H1 (cell line): ENCODE results near the gene EGR1. TPM values are rescaled to one million over a fixed set of nuclear protein-coding genes. Genes with fewer than 3 reads are reported as not detected.

Source experiments
- CTCF ChIA-PET: fragments of 300-600 bp; sonication (Branson Sonifier 250); formaldehyde crosslinking; loops from one replicate; lab custom pipeline; 2021; ENCODE audit not compliant: partially characterized antibody; lab: Charles Lee
- POLR2A ChIA-PET: fragments of 300-600 bp; sonication (Branson Sonifier 250); formaldehyde crosslinking; loops from one replicate; lab custom pipeline; 2021; ENCODE audit warnings: inconsistent platforms; ENCODE audit not compliant: partially characterized antibody; lab: Charles Lee
- DNase-seq, 2 experiments: peaks; one replicate each; pipeline versions ENCODE4 v3.0.0 to v3.0.0-alpha.2; 2010 to 2022; ENCODE audit warnings: low spot score in 2 of 2, low read depth in 1 of 2, mixed read lengths in 1 of 2
- FAIRE-seq: peaks from 2 replicates; lab custom pipeline; 2011; peaks lifted over from hg19 to GRCh38; lab: Jason Lieb, UNC
- H2AFZ ChIP-seq: 2 replicates; pipeline ENCODE4 v1.8.1; 2012; ENCODE audit warnings: low read length, inconsistent platforms
- H2AK5ac ChIP-seq: 2 replicates; pipeline ENCODE4 v1.6.1; 2013; ENCODE audit warnings: low read depth, low read length
- H2BK120ac ChIP-seq: replicated peaks from 2 replicates; pipeline ENCODE3; 2013; ENCODE audit warnings: low read depth, low read length, inconsistent platforms
- H2BK12ac ChIP-seq: 2 replicates; pipeline ENCODE4 v1.6.1; 2013; ENCODE audit warnings: low read depth, low read length
- H2BK15ac ChIP-seq: 2 replicates; pipeline ENCODE4 v1.6.1; 2013; ENCODE audit warnings: low read length
- H2BK20ac ChIP-seq: 2 replicates; pipeline ENCODE4 v1.6.1; 2013; ENCODE audit warnings: low read length
- H2BK5ac ChIP-seq: 2 replicates; pipeline ENCODE4 v1.6.1; 2013; ENCODE audit warnings: low read depth, low read length
- H3K14ac ChIP-seq: 2 replicates; pipeline ENCODE4 v1.6.1; 2013; ENCODE audit warnings: inconsistent platforms; ENCODE audit not compliant: insufficient read length
- H3K18ac ChIP-seq: 2 replicates; pipeline ENCODE4 v1.6.1; 2013; ENCODE audit warnings: low read length; ENCODE audit errors: extremely low read depth
- H3K23ac ChIP-seq: 2 replicates; pipeline ENCODE4 v1.6.1; 2013; ENCODE audit warnings: inconsistent platforms; ENCODE audit not compliant: insufficient read length
- H3K23me2 ChIP-seq: 2 replicates; pipeline ENCODE4 v1.6.1; 2013; ENCODE audit warnings: low read depth, low read length
- H3K27ac ChIP-seq: 2 replicates; pipeline ENCODE4 v1.6.1; 2011; ENCODE audit warnings: low read depth, low read length, inconsistent platforms
- H3K27me3 ChIP-seq, 4 experiments: replicated peaks in 1 of 4; 1 replicate in 1 of 4; 2 replicates in 3 of 4; pipeline versions ENCODE4 v1.6.1 to v1.8.1; 2011 to 2013; ENCODE audit warnings: low read length in 3 of 4, mild to moderate bottlenecking in 3 of 4, inconsistent platforms in 2 of 4, mixed read lengths in 2 of 4, moderate library complexity in 1 of 4; ENCODE audit not compliant: control insufficient read depth in 3 of 4, insufficient read depth in 3 of 4; ENCODE audit errors: extremely low read depth in 1 of 4
- H3K36me3 ChIP-seq, 4 experiments: 2 replicates each; pipeline versions ENCODE4 v1.6.1 to v1.8.1; 2011 to 2013; ENCODE audit warnings: mild to moderate bottlenecking in 4 of 4, low read length in 3 of 4, moderate library complexity in 2 of 4, control low read depth in 1 of 4, inconsistent platforms in 1 of 4; ENCODE audit not compliant: insufficient read depth in 4 of 4, control insufficient read depth in 2 of 4
- H3K4ac ChIP-seq: replicated peaks from 2 replicates; pipeline ENCODE3; 2013; ENCODE audit warnings: low read length, low read depth, mixed read lengths, inconsistent platforms; ENCODE audit not compliant: insufficient read length
- H3K4me1 ChIP-seq, 4 experiments: replicated peaks in 1 of 4; 1 replicate in 1 of 4; 2 replicates in 3 of 4; pipeline versions ENCODE4 v1.6.1 to v1.8.1; 2011 to 2013; ENCODE audit warnings: low read length in 3 of 4, inconsistent platforms in 2 of 4, mixed read lengths in 1 of 4; ENCODE audit not compliant: insufficient read depth in 4 of 4, control insufficient read depth in 3 of 4
- H3K4me2 ChIP-seq, 2 experiments: 2 replicates each; pipeline versions ENCODE4 v1.6.1 to v1.8.1; 2011 to 2013; ENCODE audit warnings: low read depth in 2 of 2, low read length in 2 of 2, control low read depth in 1 of 2, inconsistent platforms in 1 of 2, mild to moderate bottlenecking in 1 of 2; ENCODE audit not compliant: insufficient read depth in 1 of 2
- H3K4me3 ChIP-seq, 4 experiments: fragments of 200-600, 300-600 bp in 1 of 4; sonication (generic), shearing (Covaris generic), sonication (Bioruptor Twin) in 1 of 4; 2 replicates each; pipeline versions ENCODE4 v1.5.1 to v1.8.1; 2011 to 2016; ENCODE audit warnings: low read length in 4 of 4, low read depth in 3 of 4, control low read depth in 2 of 4, inconsistent platforms in 2 of 4, mild to moderate bottlenecking in 2 of 4, mixed read lengths in 1 of 4, moderate library complexity in 1 of 4; ENCODE audit not compliant: insufficient read depth in 2 of 4; ENCODE audit errors: extremely low read depth in 1 of 4
- H3K56ac ChIP-seq: replicated peaks from 2 replicates; pipeline ENCODE3; 2013; ENCODE audit warnings: low read depth, mild to moderate bottlenecking, mixed read lengths, low read length, inconsistent platforms; ENCODE audit not compliant: insufficient read length
- H3K79me1 ChIP-seq: 2 replicates; pipeline ENCODE4 v1.6.1; 2013; ENCODE audit warnings: low read depth, low read length, control low read depth
- H3K79me2 ChIP-seq, 2 experiments: 2 replicates each; pipeline versions ENCODE4 v1.6.1 to v1.8.1; 2012 to 2013; ENCODE audit warnings: low read length in 2 of 2, mild to moderate bottlenecking in 2 of 2, inconsistent platforms in 1 of 2; ENCODE audit not compliant: insufficient read depth in 2 of 2, control insufficient read depth in 1 of 2
- H3K9ac ChIP-seq, 4 experiments: replicated peaks in 1 of 4; 1 replicate in 1 of 4; 2 replicates in 3 of 4; pipeline versions ENCODE4 v1.6.1 to v1.8.1; 2011 to 2013; ENCODE audit warnings: low read depth in 3 of 4, low read length in 3 of 4, control low read depth in 2 of 4, mild to moderate bottlenecking in 2 of 4, moderate library complexity in 2 of 4, inconsistent platforms in 1 of 4; ENCODE audit errors: extremely low read depth in 1 of 4
- H3K9me3 ChIP-seq, 2 experiments: 2 replicates each; pipeline versions ENCODE4 v1.6.1 to v1.8.1; 2012 to 2013; ENCODE audit warnings: mild to moderate bottlenecking in 2 of 2, moderate library complexity in 2 of 2, control low read depth in 1 of 2, inconsistent platforms in 1 of 2, low read depth in 1 of 2, low read length in 1 of 2, mixed read lengths in 1 of 2; ENCODE audit not compliant: insufficient read depth in 2 of 2
- H4K20me1 ChIP-seq, 2 experiments: replicated peaks in 1 of 2; 2 replicates each; pipeline versions ENCODE3 to v1.8.1; 2011 to 2013; ENCODE audit warnings: inconsistent platforms in 2 of 2, low read length in 2 of 2, mild to moderate bottlenecking in 1 of 2; ENCODE audit not compliant: insufficient read depth in 2 of 2, control insufficient read depth in 1 of 2
- H4K5ac ChIP-seq: 2 replicates; pipeline ENCODE4 v1.6.1; 2013; ENCODE audit warnings: low read length, low read depth, mixed read lengths, inconsistent platforms; ENCODE audit not compliant: insufficient read length
- H4K8ac ChIP-seq: 2 replicates; pipeline ENCODE4 v1.8.0; 2013; ENCODE audit warnings: mild to moderate bottlenecking, moderate library complexity, low read length, inconsistent platforms; ENCODE audit not compliant: insufficient read depth; ENCODE audit errors: extremely low read depth
- H4K91ac ChIP-seq: replicated peaks from 2 replicates; pipeline ENCODE3; 2013; ENCODE audit warnings: low read length, mixed read lengths, inconsistent platforms; ENCODE audit not compliant: insufficient read length
- ATF2 ChIP-seq: IDR thresholded peaks from 2 replicates; pipeline ENCODE4 v1.6.1; 2012; ENCODE audit warnings: low read length, inconsistent platforms
- CBX8 ChIP-seq: fragments of 300-800, 300-1000 bp; sonication (generic); IDR thresholded peaks from 2 replicates; pipeline ENCODE4 v1.7.1; 2016; ENCODE audit warnings: low read depth, low read length, borderline replicate concordance
- CHD2 ChIP-seq: IDR thresholded peaks from 2 replicates; pipeline ENCODE4 v1.6.1; 2012; ENCODE audit warnings: low read length, improper control_type of control experiment
- HDAC2 ChIP-seq, 2 experiments: fragments of 300-600 bp in 1 of 2; sonication (generic) in 1 of 2; IDR thresholded peaks; 2 replicates each; pipeline ENCODE4 v1.6.1; 2011 to 2012; ENCODE audit warnings: low read depth in 2 of 2, low read length in 2 of 2, mild to moderate bottlenecking in 2 of 2, moderate library complexity in 2 of 2, borderline replicate concordance in 1 of 2, inconsistent platforms in 1 of 2
- KDM5A ChIP-seq: fragments of 200-600 bp; IDR thresholded peaks from 2 replicates; pipeline ENCODE4 v1.7.1; 2012; ENCODE audit warnings: mild to moderate bottlenecking, low read length, inconsistent platforms, mixed read lengths
- SIN3A ChIP-seq, 2 experiments: IDR thresholded peaks in 1 of 2; conservative IDR thresholded peaks in 1 of 2; 2 replicates each; pipeline ENCODE4 v1.6.1; 2011 to 2012; ENCODE audit warnings: low read length in 2 of 2, improper control_type of control experiment in 1 of 2, low read depth in 1 of 2, mild to moderate bottlenecking in 1 of 2
- TAF7 ChIP-seq: optimal IDR thresholded peaks from 2 replicates; pipeline ENCODE3; 2011; ENCODE audit warnings: low read depth, mild to moderate bottlenecking, inconsistent platforms, low read length, moderate library complexity, borderline replicate concordance
- WGBS, 2 experiments: shearing (Covaris generic) in 1 of 2; methylation state at CpG; one replicate each; pipeline versions ENCODE4 v1.1.6 to v1.1.7; 2013 to 2015; ENCODE audit warnings: low lambda C conversion rate in 2 of 2, mixed read lengths in 2 of 2, inconsistent platforms in 1 of 2, low coverage in 1 of 2, missing lambda C conversion rate in 1 of 2; ENCODE audit not compliant: insufficient replicate concordance in 2 of 2, insufficient coverage in 1 of 2, insufficient read length in 1 of 2; ENCODE audit errors: extremely low coverage in 1 of 2, missing lambda C conversion rate in 1 of 2; 5-methylcytosine and 5-hydroxymethylcytosine counted together
- polyA plus RNA-seq, 7 experiments: library from polyadenylated mRNA; depleted of rRNA in 3 of 7; stranded (reverse) in 5 of 7; unstranded in 2 of 7; fragments of >200 nt in 5 of 7; fragments of 200-250 nt in 2 of 7; gene quantifications; 1 replicate in 5 of 7; 2 replicates in 1 of 7; 4 replicates in 1 of 7; pipeline versions ENCODE4 v1.2.1 to v1.2.3, GENCODE V29; 2011 to 2013; ENCODE audit warnings: missing spikeins in 2 of 7, mixed read lengths in 2 of 7
- total RNA-seq: library from RNA; stranded (reverse); fragmentation: NEBNext Ultra II Directional; extraction: Animal tissue kit (Norgen Biotek cat#: 25700); gene quantifications from 2 replicates; pipeline ENCODE4 v1.2.1, GENCODE V29; 2021

Gene EGR1
- total and polyA plus RNA-seq, 2 of the 8 experiments (the other 6 are each of a cell fraction or from before 2014, with no cell fraction given): 16.2 to 35.5 TPM

- Histone ChIP-seq H3K36me3 (no peaks in the 10 kb centered on the region), H3K4me1 (peaks cover 3 to 21% (median 13%) of the 10 kb centered on the region in 4 experiments), H4K5ac (peak overlapping the region; percentile 50), H2BK20ac (no peak overlapping the region), H3K9me3 (no peaks in the 10 kb centered on the region), H3K18ac (peak overlapping the region; percentile 78), H3K23me2 (peaks cover 6% of the 10 kb centered on the region; the same call in 1 of the 2 replicates), H3K79me1 (no peaks in the 10 kb centered on the region), H3K79me2 (no peaks in the 10 kb centered on the region), H2BK15ac (peak overlapping the region; percentile 61; the same call in 1 of the 2 replicates), H2BK5ac (peak overlapping the region; percentile 44; the same call in 1 of the 2 replicates), H3K27me3 (peaks cover 0 to 21% (median 17%) of the 10 kb centered on the region in 4 experiments; a peak in 5 of 7 replicates), H3K4me3 (peak overlapping the region; percentile 40 to 63 (median 53)), H4K8ac (peak overlapping the region; percentile 38), H2AFZ (peak overlapping the region; percentile 69; the same call in 1 of the 2 replicates), H3K56ac (no peak overlapping the region), H3K4ac (peak overlapping the region; percentile 21), H3K23ac (no peak overlapping the region), H3K27ac (no peak overlapping the region; the same call in 1 of the 2 replicates), H3K4me2 (peak overlapping the region; percentile 84 to 85), H3K14ac (no peak overlapping the region), H2AK5ac (no peak overlapping the region), H3K9ac (peak overlapping the region in 3 of 4 experiments; percentile 25 to 36 (median 29); a peak in 4 of 7 replicates), H4K91ac (peak overlapping the region; percentile 94), H2BK12ac (peak overlapping the region; percentile 60; the same call in 1 of the 2 replicates), H2BK120ac (peak overlapping the region; percentile 47), H4K20me1 (no peaks in the 10 kb centered on the region)
- 9% methylated on average over 32 of the region's 93 CpGs; no CpG with 5 or more reads in 1 of the 2 experiments for WGBS, 2 experiments
- FAIRE-seq: no peak
- peak in 1 of 2 experiments; percentile 82 for DNase-seq
- CTCF ChIA-PET: interaction anchor here (0.6 to 15.9 kb wide), 7 partner anchors 9 to 42 kb away, joined by 3 to 532 read pairs (median 4); partner anchors contain the start of gene EGR1
- POLR2A ChIA-PET: interaction anchor here (0.6 to 14.1 kb wide), 12 partner anchors 9 to 52 kb away, joined by 3 to 294 read pairs (median 6); partner anchors contain the start of genes EGR1 and ETF1
- TF ChIP-seq HDAC2 (IDR thresholded peaks at IDR 0.05; ENCODE audit: borderline replicate concordance in 1 of 2, low read depth in 2 of 2, low read length in 2 of 2) (no peak), CHD2 (no peak), SIN3A (conservative IDR thresholded peaks at IDR 0.05 in 1 of 2, IDR thresholded peaks at IDR 0.05 in 1 of 2; ENCODE audit: low read depth in 1 of 2, low read length in 2 of 2) (peak in 1 of 2 experiments; percentile 11; a peak in 1 of 4 replicates), ATF2 (no peak), TAF7 (peak; percentile 21), KDM5A (no peak), CBX8 (no peak)
Observed at GRCh38 chr5:138491669-138492559, 26.6 kb downstream of the EGR1 start.
